WTC11 (cell line): ENCODE results near the gene PLEKHM3. TPM values are rescaled to one million over a fixed set of nuclear protein-coding genes. Genes with fewer than 3 reads are reported as not detected.

Experiments used
- ATAC-seq: fragments of 200-7000 bp; cut with Tn5 transposase; 2 replicates; pipeline ENCODE4 v1.10.0; 2021; ENCODE audit warnings: mild to moderate bottlenecking, moderate library complexity
- CTCF ChIA-PET: fragments of 300-600 bp; sonication (Branson Sonifier 250); formaldehyde crosslinking; loops from one replicate; lab custom pipeline; 2021; ENCODE audit warnings: antibody characterized with exemption; lab: Charles Lee
- POLR2A ChIA-PET: fragments of 350-600 bp; sonication (Branson Sonifier 250); formaldehyde crosslinking; loops from one replicate; lab custom pipeline; 2021; ENCODE audit warnings: antibody characterized with exemption; lab: Charles Lee
- DNase-seq: peaks from one replicate; pipeline ENCODE4 v3.0.0; 2021; ENCODE audit warnings: low spot score
- H3K27ac Mint-ChIP-seq: 2 replicates; pipeline ENCODE4 v1.8.0; 2021; ENCODE audit warnings: mixed read lengths
- H3K27me3 Mint-ChIP-seq: 2 replicates; pipeline ENCODE4 v1.8.0; 2021; ENCODE audit warnings: low read depth, mild to moderate bottlenecking, moderate library complexity, mixed read lengths
- H3K36me3 Mint-ChIP-seq: 2 replicates; pipeline ENCODE4 v1.8.0; 2021; ENCODE audit warnings: mixed read lengths
- H3K4me1 Mint-ChIP-seq: 2 replicates; pipeline ENCODE4 v1.8.0; 2022; ENCODE audit warnings: mixed read lengths
- H3K4me3 Mint-ChIP-seq: 2 replicates; pipeline ENCODE4 v1.8.0; 2021; ENCODE audit warnings: mild to moderate bottlenecking, moderate library complexity, mixed read lengths
- H3K9me3 Mint-ChIP-seq: 2 replicates; pipeline ENCODE4 v1.8.0; 2021; ENCODE audit warnings: mixed read lengths
- ARID4B ChIP-seq: sonication (generic); formaldehyde crosslinking; IDR thresholded peaks from 2 replicates; pipeline ENCODE4 v1.8.0; 2023; ENCODE audit warnings: missing genetic modification reagents, mild to moderate bottlenecking, borderline replicate concordance
- ESRRA ChIP-seq: sonication (generic); formaldehyde crosslinking; IDR thresholded peaks from 2 replicates; pipeline ENCODE4 v1.8.1; 2022; ENCODE audit warnings: mild to moderate bottlenecking, missing genetic modification reagents, borderline replicate concordance
- GTF2I ChIP-seq: fragments of 250-450 bp; sonication (Bioruptor Pico); conservative IDR thresholded peaks from 2 replicates; pipeline ENCODE4 v1.4.0; 2021; ENCODE audit warnings: mild to moderate bottlenecking
- JUN ChIP-seq: sonication (generic); formaldehyde crosslinking; IDR thresholded peaks from 2 replicates; pipeline ENCODE4 v1.8.0; 2023; ENCODE audit warnings: mild to moderate bottlenecking, missing genetic modification reagents
- KAT7 ChIP-seq: sonication (generic); formaldehyde crosslinking; IDR thresholded peaks from 2 replicates; pipeline ENCODE4 v1.8.1; 2023; ENCODE audit warnings: missing genetic modification reagents, mild to moderate bottlenecking, borderline replicate concordance
- MLX ChIP-seq: sonication (generic); formaldehyde crosslinking; IDR thresholded peaks from 2 replicates; pipeline ENCODE4 v1.8.1; 2023; ENCODE audit warnings: mild to moderate bottlenecking, missing genetic modification reagents, moderate library complexity
- MYBL2 ChIP-seq: sonication (generic); formaldehyde crosslinking; IDR thresholded peaks from 2 replicates; pipeline ENCODE4 v1.8.1; 2023; ENCODE audit warnings: mild to moderate bottlenecking, moderate library complexity, missing genetic modification reagents
- NFE2L1 ChIP-seq: sonication (generic); formaldehyde crosslinking; IDR thresholded peaks from 2 replicates; pipeline ENCODE4 v1.8.1; 2023; ENCODE audit warnings: missing genetic modification reagents
- OVOL2 ChIP-seq: fragments of 250-450 bp; sonication (Bioruptor Pico); IDR thresholded peaks from 2 replicates; pipeline ENCODE4 v1.9.0; 2021; ENCODE audit warnings: mild to moderate bottlenecking, borderline replicate concordance
- SP1 ChIP-seq: sonication (generic); formaldehyde crosslinking; conservative IDR thresholded peaks from 2 replicates; pipeline ENCODE4 v1.8.1; 2022; ENCODE audit warnings: missing genetic modification reagents
- STAT6 ChIP-seq: sonication (generic); formaldehyde crosslinking; conservative IDR thresholded peaks from 2 replicates; pipeline ENCODE4 v1.8.1; 2023; ENCODE audit warnings: mild to moderate bottlenecking, low read depth, missing genetic modification reagents, moderate library complexity
- ZMAT4 ChIP-seq: fragments of 250-450 bp; sonication (Bioruptor Pico); IDR thresholded peaks from 2 replicates; pipeline ENCODE4 v1.9.0; 2021; ENCODE audit warnings: mild to moderate bottlenecking
- ZNF121 ChIP-seq: sonication (generic); formaldehyde crosslinking; IDR thresholded peaks from 2 replicates; pipeline ENCODE4 v1.8.0; 2023; ENCODE audit warnings: missing genetic modification reagents
- ZNF138 ChIP-seq: sonication (generic); formaldehyde crosslinking; conservative IDR thresholded peaks from 2 replicates; pipeline ENCODE4 v1.8.1; 2022; ENCODE audit warnings: mild to moderate bottlenecking, moderate library complexity, missing genetic modification reagents
- ZNF232 ChIP-seq: sonication (generic); formaldehyde crosslinking; IDR thresholded peaks from 2 replicates; pipeline ENCODE4 v1.8.0; 2022; ENCODE audit warnings: mild to moderate bottlenecking, missing genetic modification reagents
- ZNF396 ChIP-seq: fragments of 250-450 bp; sonication (Bioruptor Pico); IDR thresholded peaks from 2 replicates; pipeline ENCODE4 v1.8.0; 2021; ENCODE audit warnings: mild to moderate bottlenecking, moderate library complexity, borderline replicate concordance
- ZNF416 ChIP-seq: fragments of 250-450 bp; sonication (Bioruptor Pico); IDR thresholded peaks from 2 replicates; pipeline ENCODE4 v1.9.0; 2021; ENCODE audit warnings: mild to moderate bottlenecking, inconsistent platforms
- total RNA-seq: library from RNA; stranded (reverse); gene quantifications from 3 replicates; pipeline ENCODE4 v1.2.3, GENCODE V29; 2021
- TF ChIP-seq, protein P1 (sequence below): sonication (generic); formaldehyde crosslinking; IDR thresholded peaks from 2 replicates; pipeline ENCODE4 v1.8.1; 2022; ENCODE audit warnings: missing genetic modification reagents, borderline replicate concordance
- TF ChIP-seq, protein P2 (sequence below): sonication (generic); formaldehyde crosslinking; IDR thresholded peaks from 2 replicates; pipeline ENCODE4 v1.8.1; 2022; ENCODE audit warnings: low read depth, missing genetic modification reagents, borderline replicate concordance
- TF ChIP-seq, protein P3 (sequence below): sonication (generic); formaldehyde crosslinking; IDR thresholded peaks from 2 replicates; pipeline ENCODE4 v1.8.1; 2022; ENCODE audit warnings: mild to moderate bottlenecking, moderate library complexity, missing genetic modification reagents

The PLEKHM3 gene
- total RNA-seq, 1 experiment from 2014 or later: 5.8 TPM

DNA sequence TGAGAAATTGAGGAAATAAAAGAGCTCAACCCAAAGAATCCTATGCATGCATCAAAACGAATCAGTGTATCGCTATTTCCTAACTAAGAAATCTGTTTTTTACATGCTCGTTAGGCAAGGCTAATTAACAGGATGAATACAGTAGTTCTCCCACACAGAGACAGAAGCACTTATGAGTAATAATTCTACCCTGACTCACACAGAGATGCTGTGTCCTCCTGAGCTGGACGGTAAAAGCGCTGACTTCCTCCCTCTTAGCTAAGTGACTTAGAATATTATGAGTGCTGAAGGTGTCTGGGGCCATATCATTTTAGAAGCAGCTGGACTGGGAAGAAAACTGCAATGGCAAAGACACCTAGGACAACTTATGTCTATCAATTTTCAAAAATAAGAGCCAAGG, 18.5 kb downstream of the PLEKHM3 start:
- no peak for ATAC-seq
- ChIA-PET CTCF (interaction anchor here (0.6 to 2.4 kb wide), 4 partner anchors 34 to 381 kb away, joined by 3 to 10 read pairs (median 4); no protein-coding TSS in a partner anchor), POLR2A (no interaction called here)
- no peaks in the 10 kb centered on the region for H3K9me3 Mint-ChIP-seq
- no peak for DNase-seq
- peaks cover 20% of the 10 kb centered on the region for H3K4me1 Mint-ChIP-seq
- no peak for TF ChIP-seq MYBL2 (CRISPR knock-in tag)
- no peak for TF ChIP-seq STAT6 (CRISPR knock-in tag)
- TF ChIP-seq, protein P1, sequence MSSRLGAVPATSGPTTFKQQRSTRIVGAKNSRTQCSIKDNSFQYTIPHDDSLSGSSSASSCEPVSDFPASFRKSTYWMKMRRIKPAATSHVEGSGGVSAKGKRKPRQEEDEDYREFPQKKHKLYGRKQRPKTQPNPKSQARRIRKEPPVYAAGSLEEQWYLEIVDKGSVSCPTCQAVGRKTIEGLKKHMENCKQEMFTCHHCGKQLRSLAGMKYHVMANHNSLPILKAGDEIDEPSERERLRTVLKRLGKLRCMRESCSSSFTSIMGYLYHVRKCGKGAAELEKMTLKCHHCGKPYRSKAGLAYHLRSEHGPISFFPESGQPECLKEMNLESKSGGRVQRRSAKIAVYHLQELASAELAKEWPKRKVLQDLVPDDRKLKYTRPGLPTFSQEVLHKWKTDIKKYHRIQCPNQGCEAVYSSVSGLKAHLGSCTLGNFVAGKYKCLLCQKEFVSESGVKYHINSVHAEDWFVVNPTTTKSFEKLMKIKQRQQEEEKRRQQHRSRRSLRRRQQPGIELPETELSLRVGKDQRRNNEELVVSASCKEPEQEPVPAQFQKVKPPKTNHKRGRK (CRISPR knock-in tag): no peak
- no peak for TF ChIP-seq ESRRA (CRISPR knock-in tag)
- no peak for TF ChIP-seq GTF2I (CRISPR knock-in tag)
- TF ChIP-seq MLX (CRISPR knock-in tag): no peak
- TF ChIP-seq OVOL2 (CRISPR knock-in tag): no peak
- no peak for TF ChIP-seq SP1 (CRISPR knock-in tag)
- no peak for TF ChIP-seq ZNF396 (CRISPR knock-in tag)
- no peak for TF ChIP-seq ZNF416 (CRISPR knock-in tag)
- no peak for TF ChIP-seq ZMAT4 (CRISPR knock-in tag)
- H3K27ac Mint-ChIP-seq: no peak overlapping the region
- no peak overlapping the region for H3K4me3 Mint-ChIP-seq
- H3K27me3 Mint-ChIP-seq: no peaks in the 10 kb centered on the region
- H3K36me3 Mint-ChIP-seq: no peaks in the 10 kb centered on the region

DNA sequence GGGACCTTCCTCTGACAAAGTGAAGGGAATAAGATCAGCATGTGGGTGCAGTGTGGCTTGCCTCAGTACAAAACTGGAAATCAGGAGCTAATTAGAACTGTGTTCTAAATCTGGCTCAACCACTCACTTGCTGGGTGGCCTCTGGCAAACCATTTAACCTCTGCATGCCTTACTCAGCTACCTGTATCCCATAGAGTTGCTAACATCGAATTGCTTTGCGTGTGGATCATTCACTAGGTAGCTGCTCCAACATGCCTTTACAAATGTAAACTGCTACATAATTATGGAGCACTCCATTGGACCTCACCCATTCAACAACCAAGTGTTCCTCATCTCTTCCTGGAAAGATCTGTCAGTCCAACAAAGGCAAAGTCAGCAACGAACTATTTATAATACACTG, 19.0 kb downstream of the PLEKHM3 start:
- ChIA-PET CTCF (interaction anchor here (0.6 to 2.4 kb wide), 5 partner anchors 34 to 380 kb away, joined by 3 to 10 read pairs (median 4); no protein-coding TSS in a partner anchor), POLR2A (interaction anchor here (0.5 kb wide), 1 partner anchor 240 kb away, joined by 3 read pairs; no protein-coding TSS in a partner anchor)
- Mint-ChIP-seq H3K4me1 (peaks cover 20% of the 10 kb centered on the region), H3K4me3 (no peak overlapping the region), H3K27ac (no peak overlapping the region), H3K27me3 (no peaks in the 10 kb centered on the region), H3K9me3 (no peaks in the 10 kb centered on the region), H3K36me3 (no peaks in the 10 kb centered on the region)
- DNase-seq (no peak), ATAC-seq (peak; percentile 78)
- TF ChIP-seq ZNF121 (CRISPR knock-in tag) (no peak), MYBL2 (CRISPR knock-in tag) (no peak), ARID4B (CRISPR knock-in tag) (no peak), ZNF232 (CRISPR knock-in tag) (no peak), NFE2L1 (no peak), ESRRA (CRISPR knock-in tag) (no peak), ZNF396 (CRISPR knock-in tag) (no peak), JUN (no peak), ZNF138 (no peak), KAT7 (no peak)
- TF ChIP-seq, protein P2, sequence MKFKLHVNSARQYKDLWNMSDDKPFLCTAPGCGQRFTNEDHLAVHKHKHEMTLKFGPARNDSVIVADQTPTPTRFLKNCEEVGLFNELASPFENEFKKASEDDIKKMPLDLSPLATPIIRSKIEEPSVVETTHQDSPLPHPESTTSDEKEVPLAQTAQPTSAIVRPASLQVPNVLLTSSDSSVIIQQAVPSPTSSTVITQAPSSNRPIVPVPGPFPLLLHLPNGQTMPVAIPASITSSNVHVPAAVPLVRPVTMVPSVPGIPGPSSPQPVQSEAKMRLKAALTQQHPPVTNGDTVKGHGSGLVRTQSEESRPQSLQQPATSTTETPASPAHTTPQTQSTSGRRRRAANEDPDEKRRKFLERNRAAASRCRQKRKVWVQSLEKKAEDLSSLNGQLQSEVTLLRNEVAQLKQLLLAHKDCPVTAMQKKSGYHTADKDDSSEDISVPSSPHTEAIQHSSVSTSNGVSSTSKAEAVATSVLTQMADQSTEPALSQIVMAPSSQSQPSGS (CRISPR knock-in tag): no peak
- TF ChIP-seq, protein P3, sequence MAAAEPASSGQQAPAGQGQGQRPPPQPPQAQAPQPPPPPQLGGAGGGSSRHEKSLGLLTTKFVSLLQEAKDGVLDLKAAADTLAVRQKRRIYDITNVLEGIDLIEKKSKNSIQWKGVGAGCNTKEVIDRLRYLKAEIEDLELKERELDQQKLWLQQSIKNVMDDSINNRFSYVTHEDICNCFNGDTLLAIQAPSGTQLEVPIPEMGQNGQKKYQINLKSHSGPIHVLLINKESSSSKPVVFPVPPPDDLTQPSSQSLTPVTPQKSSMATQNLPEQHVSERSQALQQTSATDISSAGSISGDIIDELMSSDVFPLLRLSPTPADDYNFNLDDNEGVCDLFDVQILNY (CRISPR knock-in tag): no peak
